HG02870 (cell line): ENCODE data around the gene CCDC178.

Experiments used
- ATAC-seq: cut with Tn5 transposase; IDR thresholded peaks from one replicate; pipeline ENCODE4 v1.9.1; 2021; ENCODE audit warnings: mild to moderate bottlenecking, moderate library complexity; ENCODE audit not compliant: unreplicated experiment

Gene CCDC178

GRCh38 chr18:32891130-32891529, 549.4 kb downstream of the CCDC178 start:
- ATAC-seq: peak; percentile 88

DNA sequence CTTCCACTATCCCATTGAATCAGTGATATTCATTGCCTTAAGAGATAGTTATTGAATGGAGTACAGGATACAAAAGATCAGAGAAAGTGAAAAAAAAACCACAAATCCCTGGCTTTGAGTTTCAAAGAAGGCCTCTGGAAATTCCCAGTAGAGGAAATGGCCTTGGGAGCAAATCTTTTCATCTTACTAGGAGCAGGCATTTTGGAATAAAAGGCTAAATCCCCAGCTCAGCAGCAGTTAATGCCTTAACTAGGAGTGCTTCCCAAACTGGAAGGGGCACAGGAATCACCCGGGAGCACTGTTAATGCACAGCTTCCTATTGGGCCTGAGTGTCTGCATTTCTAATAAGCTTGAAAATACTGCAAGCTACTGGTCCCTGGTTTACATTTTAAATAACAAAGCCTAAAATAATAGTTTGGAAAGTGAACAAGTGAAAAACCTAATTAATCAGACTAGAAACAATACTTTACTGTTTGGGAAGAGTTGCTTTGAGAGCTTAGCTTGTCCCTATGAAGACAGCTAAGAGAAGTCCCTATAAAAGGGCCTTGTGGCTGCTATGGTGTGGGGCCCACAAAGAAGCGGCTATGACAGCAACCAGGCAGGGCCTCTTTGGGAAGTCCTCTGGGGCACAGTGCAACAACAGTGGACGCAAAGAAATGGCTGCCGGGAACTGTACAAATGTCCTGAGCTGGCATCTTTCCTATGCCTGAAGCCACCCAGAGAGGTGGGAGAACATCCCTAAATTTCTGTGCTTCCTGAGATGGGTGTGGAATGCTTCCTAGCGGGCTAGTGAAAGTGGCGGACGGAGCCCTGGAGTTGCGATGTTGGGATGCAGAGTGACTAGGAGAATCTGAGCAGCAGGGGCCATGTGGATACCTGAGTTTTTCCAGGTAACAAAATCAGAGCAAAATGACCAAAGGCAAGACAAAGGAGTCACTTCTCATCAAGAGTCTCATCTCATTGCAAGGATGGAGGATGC, 550.6 kb downstream of the CCDC178 start:
- no peak for ATAC-seq

GRCh38 chr18:32888306-32888705, 552.2 kb downstream of the CCDC178 start:
- ATAC-seq: no peak
